DND-41 (cell line): ENCODE results near the gene UVSSA.
A peak's percentile ranks its signal among the peaks of the same experiment; 100 is the strongest.

ENCODE experiments used
- ATAC-seq: fragments of 200-7000 bp; cut with Tn5 transposase; 3 replicates; pipeline ENCODE4 v1.9.1; 2021; ENCODE audit warnings: low read depth; ENCODE audit not compliant: insufficient read depth
- DNase-seq: peaks from one replicate; pipeline ENCODE4 v3.0.0-alpha.2; 2020
- H2AFZ ChIP-seq: 2 replicates; pipeline ENCODE4 v1.6.0; 2012; ENCODE audit warnings: low read depth, low read length
- H3K27ac ChIP-seq: 2 replicates; pipeline ENCODE4 v1.5.1; 2012; ENCODE audit warnings: low read length, inconsistent platforms
- H3K27me3 ChIP-seq: fragments of 200-600 bp; sonication (generic); 2 replicates; pipeline ENCODE4 v1.6.0; 2012; ENCODE audit warnings: low read length, mild to moderate bottlenecking, inconsistent platforms; ENCODE audit not compliant: insufficient read depth, poor library complexity
- H3K36me3 ChIP-seq: 2 replicates; pipeline ENCODE4 v1.5.1; 2012; ENCODE audit warnings: low read length, inconsistent platforms; ENCODE audit not compliant: insufficient read depth
- H3K4me1 ChIP-seq: 2 replicates; pipeline ENCODE4 v1.5.1; 2012; ENCODE audit warnings: mild to moderate bottlenecking, low read length; ENCODE audit not compliant: insufficient read depth
- H3K4me2 ChIP-seq: 2 replicates; pipeline ENCODE4 v1.6.0; 2012; ENCODE audit warnings: mild to moderate bottlenecking, moderate library complexity, low read length, inconsistent platforms; ENCODE audit not compliant: insufficient read depth
- H3K4me3 ChIP-seq, 2 experiments: fragments of 200-600 bp in 1 of 2; shearing (Covaris generic) in 1 of 2; 2 replicates each; pipeline ENCODE4 v1.5.1; 2012 to 2016; ENCODE audit warnings: inconsistent platforms in 2 of 2, low read length in 2 of 2, mild to moderate bottlenecking in 2 of 2, low read depth in 1 of 2, moderate library complexity in 1 of 2
- H3K79me2 ChIP-seq: 2 replicates; pipeline ENCODE4 v1.6.0; 2012; ENCODE audit warnings: low read length, inconsistent platforms; ENCODE audit not compliant: insufficient read depth
- H3K9ac ChIP-seq: 2 replicates; pipeline ENCODE4 v1.6.0; 2012; ENCODE audit warnings: low read depth, mild to moderate bottlenecking, inconsistent platforms, low read length, moderate library complexity
- H3K9me3 ChIP-seq: 2 replicates; pipeline ENCODE4 v1.5.1; 2012; ENCODE audit warnings: low read length, moderate library complexity, mild to moderate bottlenecking, inconsistent platforms; ENCODE audit not compliant: insufficient read depth, severe bottlenecking
- H4K20me1 ChIP-seq: 2 replicates; pipeline ENCODE4 v1.6.0; 2012; ENCODE audit warnings: low read length; ENCODE audit not compliant: insufficient read depth
- CTCF ChIP-seq: IDR thresholded peaks from 2 replicates; pipeline ENCODE4 v1.5.1; 2012; ENCODE audit warnings: borderline replicate concordance, low read length, moderate library complexity, mild to moderate bottlenecking; ENCODE audit not compliant: poor library complexity, severe bottlenecking; ENCODE audit errors: extremely low read depth
- EZH2 ChIP-seq: IDR thresholded peaks from 3 replicates; pipeline ENCODE4 v1.6.1; 2012; ENCODE audit warnings: borderline replicate concordance, low read depth, mild to moderate bottlenecking, moderate library complexity, low read length, inconsistent platforms; ENCODE audit not compliant: severe bottlenecking

The UVSSA gene

DNA sequence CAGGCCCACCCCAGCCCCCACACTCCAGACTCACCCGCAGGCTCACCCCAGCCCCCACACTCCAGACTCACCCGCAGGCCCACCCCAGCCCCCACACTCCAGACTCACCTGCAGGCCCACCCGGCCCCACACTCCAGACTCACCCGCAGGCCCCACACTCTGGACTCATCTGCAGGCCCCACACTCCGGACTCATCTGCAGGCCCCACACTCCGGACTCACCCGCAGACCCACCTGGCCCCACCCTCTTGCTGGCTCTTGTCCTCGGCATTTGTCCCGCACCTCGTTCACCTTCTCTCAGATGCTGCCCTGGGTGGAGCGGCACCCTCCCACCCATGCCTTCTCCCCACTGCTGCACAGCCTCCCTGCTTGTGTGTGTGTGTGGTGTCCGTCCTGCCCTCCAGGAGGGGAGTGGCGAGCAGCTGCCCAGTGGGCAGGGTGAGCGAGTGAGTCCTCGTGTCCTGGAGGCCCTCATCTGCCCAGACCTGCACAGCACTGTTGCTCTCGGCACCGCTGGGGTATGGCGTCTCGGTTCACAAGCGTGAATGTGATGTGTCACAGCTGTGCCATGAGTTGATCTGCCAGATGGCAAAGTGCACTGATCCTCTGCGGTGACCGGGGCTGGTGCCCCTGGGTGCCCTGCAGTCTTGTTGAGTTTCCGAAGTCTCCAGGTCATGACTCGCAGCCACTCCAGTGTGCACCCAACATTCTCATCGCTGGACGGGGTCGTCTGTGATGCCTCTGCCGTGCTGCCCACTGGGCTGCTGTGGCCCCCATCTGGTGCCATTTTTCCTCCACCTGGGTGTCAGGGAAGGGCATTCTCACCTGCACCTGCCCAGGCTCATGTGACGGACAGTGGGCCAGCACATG, 29.6 kb upstream of the UVSSA start:
- Histone ChIP-seq H3K9ac (no peak overlapping the region), H3K4me2 (no peak overlapping the region), H3K27ac (no peak overlapping the region), H3K27me3 (no peaks in the 10 kb centered on the region), H3K79me2 (peaks cover 29% of the 10 kb centered on the region), H4K20me1 (peaks cover 43% of the 10 kb centered on the region), H3K9me3 (no peaks in the 10 kb centered on the region), H2AFZ (no peak overlapping the region), H3K4me3 (no peak overlapping the region), H3K4me1 (no peaks in the 10 kb centered on the region), H3K36me3 (peaks cover 78% of the 10 kb centered on the region)
- no peak for ATAC-seq
- TF ChIP-seq CTCF (no peak), EZH2 (no peak)
- no peak for DNase-seq

- H2AFZ ChIP-seq, result no peak overlapping the region
- H3K9me3 ChIP-seq, result no peaks in the 10 kb centered on the region
- peaks cover 27% of the 10 kb centered on the region for H3K79me2 ChIP-seq
- no peaks in the 10 kb centered on the region for H3K4me1 ChIP-seq
- peaks cover 78% of the 10 kb centered on the region for H3K36me3 ChIP-seq
- DNase-seq, result no peak
- H3K27ac ChIP-seq, result no peak overlapping the region
- no peak for ATAC-seq
- H3K4me2 ChIP-seq, result no peak overlapping the region
- H3K27me3 ChIP-seq, result no peaks in the 10 kb centered on the region
- TF ChIP-seq CTCF, result no peak
- no peak for TF ChIP-seq EZH2
- no peak overlapping the region for H3K9ac ChIP-seq
- H4K20me1 ChIP-seq, result peaks cover 41% of the 10 kb centered on the region
- no peak overlapping the region for H3K4me3 ChIP-seq
Observed at GRCh38 chr4:1318046-1318375, 29.0 kb upstream of the UVSSA start.

- no peak overlapping the region for H3K4me2 ChIP-seq
- H2AFZ ChIP-seq, result no peak overlapping the region
- H3K79me2 ChIP-seq, result peaks cover 25% of the 10 kb centered on the region
- peaks cover 78% of the 10 kb centered on the region for H3K36me3 ChIP-seq
- no peak overlapping the region for H3K9ac ChIP-seq
- ATAC-seq (no peak), DNase-seq (no peak)
- H4K20me1 ChIP-seq, result peaks cover 42% of the 10 kb centered on the region
- H3K27ac ChIP-seq, result no peak overlapping the region
- peak; percentile 47 for TF ChIP-seq CTCF
- no peak for TF ChIP-seq EZH2
- H3K4me1 ChIP-seq, result no peaks in the 10 kb centered on the region
- no peaks in the 10 kb centered on the region for H3K9me3 ChIP-seq
- H3K4me3 ChIP-seq, result no peak overlapping the region
- H3K27me3 ChIP-seq, result no peaks in the 10 kb centered on the region
Observed at GRCh38 chr4:1318488-1319213, 28.4 kb upstream of the UVSSA start.
